Upper lobe of left lung (tissue), 6 donors: ENCODE results near the gene GSN. TPM values are rescaled to one million over a fixed set of nuclear protein-coding genes. Genes with fewer than 3 reads are reported as not detected.

Experiments
- ATAC-seq, 2 donors: fragments of 200-7000 bp; cut with Tn5 transposase; one replicate each; pipeline ENCODE4 v1.9.1; 2022; ENCODE audit warnings: mild to moderate bottlenecking in 2 of 2, moderate library complexity in 2 of 2; ENCODE audit not compliant: low FRiP score in 2 of 2
- DNase-seq, 2 donors: peaks; one replicate each; pipeline ENCODE4 v3.0.0-alpha.2; 2019 to 2020
- H3K27ac ChIP-seq, 4 donors: fragments of 200-600 bp; sonication (generic); one replicate each; pipeline ENCODE4 v1.5.1; 2016 to 2019
- H3K27me3 ChIP-seq, 4 donors: fragments of 200-600 bp; sonication (generic); one replicate each; pipeline ENCODE4 v1.5.1; 2017 to 2019
- H3K36me3 ChIP-seq, 4 donors: fragments of 200-600 bp; sonication (generic); one replicate each; pipeline ENCODE4 v1.5.1; 2016 to 2019
- H3K4me1 ChIP-seq, 4 donors: fragments of 200-600 bp; sonication (generic); one replicate each; pipeline ENCODE4 v1.5.1; 2018 to 2019
- H3K4me3 ChIP-seq, 4 donors: fragments of 200-600 bp; sonication (generic); one replicate each; pipeline ENCODE4 v1.5.1; 2017 to 2019; ENCODE audit warnings: mild to moderate bottlenecking in 2 of 4, moderate library complexity in 1 of 4
- H3K9me3 ChIP-seq, 4 donors: fragments of 200-600 bp; sonication (generic); one replicate each; pipeline ENCODE4 v1.5.1; 2018 to 2019
- EP300 ChIP-seq, 4 donors: sonication (generic); formaldehyde crosslinking; IDR thresholded peaks; one replicate each; pipeline ENCODE4 v1.5.1; 2017; ENCODE audit warnings: antibody characterized with exemption in 4 of 4, control low read depth in 2 of 4
- POLR2A ChIP-seq, 4 donors: fragments of 450-650 bp; IDR thresholded peaks; one replicate each; pipeline ENCODE4 v1.5.1; 2016 to 2017; ENCODE audit warnings: antibody characterized with exemption in 4 of 4, mild to moderate bottlenecking in 2 of 4
- POLR2AphosphoS5 ChIP-seq, 2 donors: sonication (generic); formaldehyde crosslinking; IDR thresholded peaks; one replicate each; pipeline ENCODE4 v1.5.1; 2017; ENCODE audit warnings: antibody characterized with exemption in 2 of 2
- WGBS, 2 donors: methylation state at CpG; one replicate each; pipeline ENCODE4 v1.1.5; 2017 to 2018; 5-methylcytosine and 5-hydroxymethylcytosine counted together
- total RNA-seq, 6 donors: library from RNA; depleted of rRNA in 4 of 6; stranded (reverse); fragments of >200 nt in 4 of 6; gene quantifications; one replicate each; pipeline versions ENCODE4 v1.1.0 to v1.2.1, GENCODE V29; 2016 to 2021
- TF ChIP-seq, protein P1 (sequence below), 6 experiments: fragments of 450-650 bp in 4 of 6; fragments of 200-600 bp in 2 of 6; sonication (generic) in 2 of 6; IDR thresholded peaks; one replicate each; pipeline ENCODE4 v1.5.1; 2016 to 2019; ENCODE audit warnings: antibody characterized with exemption in 6 of 6
- donor health status: DM: no; HTN: no; CAD: no; lungs with moderate emphysema.
- donor health status: DM: no; HTN: yes; CAD: no; lungs with severe emphysema.

GSN gene
- total RNA-seq, 6 donors from 2014 or later = 217 to 935 (median 648) TPM

DNA sequence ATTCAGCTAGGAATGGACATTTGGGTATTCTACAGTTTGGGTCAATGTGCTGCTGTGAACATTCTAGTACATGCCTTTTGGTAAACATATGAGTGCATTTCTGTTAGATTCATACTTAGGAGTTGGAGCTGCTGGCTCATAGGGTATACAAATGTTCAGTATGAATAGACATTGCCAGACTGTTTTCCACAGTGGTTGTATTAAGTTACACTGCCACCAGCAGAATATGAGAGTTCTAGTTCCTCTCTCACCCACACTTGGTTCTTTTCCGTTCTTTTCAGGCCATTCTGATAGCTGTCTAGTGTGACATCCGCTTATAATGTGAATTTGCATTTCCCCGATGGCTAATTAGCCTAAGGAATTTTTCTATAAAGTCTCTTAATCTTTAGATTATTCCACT, 77.1 kb downstream of the GSN start:
- no peak for ATAC-seq
- DNase-seq = no peak
- no peaks in the 10 kb centered on the region for H3K27me3 ChIP-seq
- H3K36me3 ChIP-seq = peaks cover 34 to 100% (median 73%) of the 10 kb centered on the region in 4 donors
- TF ChIP-seq, protein P1, sequence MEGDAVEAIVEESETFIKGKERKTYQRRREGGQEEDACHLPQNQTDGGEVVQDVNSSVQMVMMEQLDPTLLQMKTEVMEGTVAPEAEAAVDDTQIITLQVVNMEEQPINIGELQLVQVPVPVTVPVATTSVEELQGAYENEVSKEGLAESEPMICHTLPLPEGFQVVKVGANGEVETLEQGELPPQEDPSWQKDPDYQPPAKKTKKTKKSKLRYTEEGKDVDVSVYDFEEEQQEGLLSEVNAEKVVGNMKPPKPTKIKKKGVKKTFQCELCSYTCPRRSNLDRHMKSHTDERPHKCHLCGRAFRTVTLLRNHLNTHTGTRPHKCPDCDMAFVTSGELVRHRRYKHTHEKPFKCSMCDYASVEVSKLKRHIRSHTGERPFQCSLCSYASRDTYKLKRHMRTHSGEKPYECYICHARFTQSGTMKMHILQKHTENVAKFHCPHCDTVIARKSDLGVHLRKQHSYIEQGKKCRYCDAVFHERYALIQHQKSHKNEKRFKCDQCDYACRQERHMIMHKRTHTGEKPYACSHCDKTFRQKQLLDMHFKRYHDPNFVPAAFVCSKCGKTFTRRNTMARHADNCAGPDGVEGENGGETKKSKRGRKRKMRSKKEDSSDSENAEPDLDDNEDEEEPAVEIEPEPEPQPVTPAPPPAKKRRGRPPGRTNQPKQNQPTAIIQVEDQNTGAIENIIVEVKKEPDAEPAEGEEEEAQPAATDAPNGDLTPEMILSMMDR (IDR thresholded peaks at IDR 0.05) = no peak
- TF ChIP-seq EP300 (IDR thresholded peaks at IDR 0.05) (no peak), POLR2A (IDR thresholded peaks at IDR 0.05) (no peak), POLR2AphosphoS5 (IDR thresholded peaks at IDR 0.05) (no peak)
- no peaks in the 10 kb centered on the region for H3K9me3 ChIP-seq
- 85 to 91% methylated on average over 3 of the region's 3 CpGs for WGBS, 2 donors
- peak overlapping the region in 2 of 4 donors; percentile 28 to 52 for H3K27ac ChIP-seq
- peaks cover 41 to 46% (median 44%) of the 10 kb centered on the region in 4 donors for H3K4me1 ChIP-seq
- H3K4me3 ChIP-seq = no peak overlapping the region

GRCh38 chr9:121348221-121348620, 80.3 kb downstream of the GSN start:
- WGBS, 2 donors = 79 to 84% methylated on average over 3 of the region's 3 CpGs
- Histone ChIP-seq H3K27ac (peak overlapping the region in 2 of 4 donors; percentile 1 to 22), H3K36me3 (peaks cover 44 to 97% (median 64%) of the 10 kb centered on the region in 4 donors), H3K9me3 (no peaks in the 10 kb centered on the region), H3K4me1 (peaks cover 73 to 75% (median 75%) of the 10 kb centered on the region in 4 donors), H3K27me3 (no peaks in the 10 kb centered on the region), H3K4me3 (no peak overlapping the region)
- DNase-seq (no peak), ATAC-seq (no peak)
- TF ChIP-seq POLR2AphosphoS5 (IDR thresholded peaks at IDR 0.05) (no peak), POLR2A (IDR thresholded peaks at IDR 0.05) (no peak), EP300 (IDR thresholded peaks at IDR 0.05) (no peak)
- TF ChIP-seq, protein P1 (IDR thresholded peaks at IDR 0.05) = no peak

- H3K4me1 ChIP-seq = peaks cover 76 to 77% (median 77%) of the 10 kb centered on the region in 4 donors
- no peaks in the 10 kb centered on the region for H3K27me3 ChIP-seq
- WGBS, 2 donors = 78 to 81% methylated on average over 8 of the region's 8 CpGs
- ATAC-seq (no peak), DNase-seq (no peak)
- H3K9me3 ChIP-seq = no peaks in the 10 kb centered on the region
- no peak for TF ChIP-seq POLR2AphosphoS5 (IDR thresholded peaks at IDR 0.05)
- TF ChIP-seq, protein P1 (IDR thresholded peaks at IDR 0.05) = no peak
- no peak for TF ChIP-seq EP300 (IDR thresholded peaks at IDR 0.05)
- no peak for TF ChIP-seq POLR2A (IDR thresholded peaks at IDR 0.05)
- peak overlapping the region in 2 of 4 donors; percentile 77 to 79 for H3K27ac ChIP-seq
- no peak overlapping the region for H3K4me3 ChIP-seq
- H3K36me3 ChIP-seq = peaks cover 40 to 97% (median 58%) of the 10 kb centered on the region in 4 donors
Measured at GRCh38 chr9:121349009-121349408, 81.0 kb downstream of the GSN start.

GRCh38 chr9:121350036-121350435, 82.1 kb downstream of the GSN start:
- Histone ChIP-seq H3K4me3 (no peak overlapping the region), H3K27ac (peak overlapping the region; percentile 63 to 79 (median 72)), H3K9me3 (no peaks in the 10 kb centered on the region), H3K27me3 (no peaks in the 10 kb centered on the region), H3K4me1 (peaks cover 76 to 79% (median 78%) of the 10 kb centered on the region in 4 donors), H3K36me3 (peaks cover 36 to 97% (median 59%) of the 10 kb centered on the region in 4 donors)
- DNase-seq (no peak), ATAC-seq (no peak)
- WGBS, 2 donors = 88 to 94% methylated on average over 1 of the region's 1 CpG
- no peak for TF ChIP-seq POLR2A (IDR thresholded peaks at IDR 0.05)
- TF ChIP-seq, protein P1 (IDR thresholded peaks at IDR 0.05) = no peak
- TF ChIP-seq EP300 (IDR thresholded peaks at IDR 0.05) = no peak
- no peak for TF ChIP-seq POLR2AphosphoS5 (IDR thresholded peaks at IDR 0.05)

- no peaks in the 10 kb centered on the region for H3K27me3 ChIP-seq
- ATAC-seq (peak; percentile 76 to 79), DNase-seq (peak in 1 of 2 donors; percentile 79)
- WGBS, 2 donors = 5 to 18% methylated on average over 2 of the region's 2 CpGs
- H3K36me3 ChIP-seq = peaks cover 34 to 96% (median 55%) of the 10 kb centered on the region in 4 donors
- H3K4me3 ChIP-seq = no peak overlapping the region
- H3K27ac ChIP-seq = peak overlapping the region; percentile 63 to 79 (median 72)
- no peak for TF ChIP-seq POLR2A (IDR thresholded peaks at IDR 0.05)
- TF ChIP-seq POLR2AphosphoS5 (IDR thresholded peaks at IDR 0.05) = peak; percentile 47 to 81
- peak in 2 of 4 donors; percentile 27 to 70 for TF ChIP-seq EP300 (IDR thresholded peaks at IDR 0.05)
- peaks cover 77 to 81% (median 80%) of the 10 kb centered on the region in 4 donors for H3K4me1 ChIP-seq
- H3K9me3 ChIP-seq = no peaks in the 10 kb centered on the region
Measured at GRCh38 chr9:121350993-121351561, 83.1 kb downstream of the GSN start.
